ENCODE results near the gene STK24. TPM values are rescaled to one million over a fixed set of nuclear protein-coding genes. Genes with fewer than 3 reads are reported as not detected.

Gene STK24
- polyA plus RNA-seq, 1 experiment: 44.0 TPM

DNA sequence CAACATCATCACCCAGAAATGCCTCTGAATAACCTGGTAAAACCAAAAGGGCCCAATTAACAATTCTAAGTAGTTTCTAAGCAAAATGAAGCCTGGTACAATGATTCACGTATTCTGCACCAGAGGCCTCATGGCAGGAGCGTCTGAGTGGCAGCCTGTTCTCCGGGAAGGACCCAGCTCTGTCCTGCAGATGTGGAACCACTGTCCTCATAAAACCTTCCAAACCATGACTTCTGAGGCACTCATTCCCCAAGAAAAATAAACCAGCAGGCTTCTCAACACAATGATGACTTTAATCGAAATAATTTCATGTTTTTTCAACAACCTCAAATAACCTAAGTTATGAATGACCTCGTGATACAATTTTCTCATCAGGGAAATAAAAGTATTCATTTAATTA lies 89.9 kb downstream of the STK24 start:
- CTCF ChIA-PET: no interaction called here
- H3K27me3 ChIP-seq (ENCODE audit: control insufficient read depth, insufficient read depth, low read length): no peaks in the 10 kb centered on the region
- TF ChIP-seq, protein P1, sequence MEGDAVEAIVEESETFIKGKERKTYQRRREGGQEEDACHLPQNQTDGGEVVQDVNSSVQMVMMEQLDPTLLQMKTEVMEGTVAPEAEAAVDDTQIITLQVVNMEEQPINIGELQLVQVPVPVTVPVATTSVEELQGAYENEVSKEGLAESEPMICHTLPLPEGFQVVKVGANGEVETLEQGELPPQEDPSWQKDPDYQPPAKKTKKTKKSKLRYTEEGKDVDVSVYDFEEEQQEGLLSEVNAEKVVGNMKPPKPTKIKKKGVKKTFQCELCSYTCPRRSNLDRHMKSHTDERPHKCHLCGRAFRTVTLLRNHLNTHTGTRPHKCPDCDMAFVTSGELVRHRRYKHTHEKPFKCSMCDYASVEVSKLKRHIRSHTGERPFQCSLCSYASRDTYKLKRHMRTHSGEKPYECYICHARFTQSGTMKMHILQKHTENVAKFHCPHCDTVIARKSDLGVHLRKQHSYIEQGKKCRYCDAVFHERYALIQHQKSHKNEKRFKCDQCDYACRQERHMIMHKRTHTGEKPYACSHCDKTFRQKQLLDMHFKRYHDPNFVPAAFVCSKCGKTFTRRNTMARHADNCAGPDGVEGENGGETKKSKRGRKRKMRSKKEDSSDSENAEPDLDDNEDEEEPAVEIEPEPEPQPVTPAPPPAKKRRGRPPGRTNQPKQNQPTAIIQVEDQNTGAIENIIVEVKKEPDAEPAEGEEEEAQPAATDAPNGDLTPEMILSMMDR (IDR thresholded peaks at IDR 0.05; ENCODE audit: low read depth, low read length): no peak
- no peak overlapping the region for H3K4me3 ChIP-seq (ENCODE audit: low read depth, low read length)
- H3K27ac ChIP-seq (ENCODE audit: low read depth, low read length): no peak overlapping the region
- no peak for DNase-seq (ENCODE audit: low read depth, low spot score)
- POLR2A ChIA-PET: no interaction called here
- H3K9me3 ChIP-seq (ENCODE audit: control insufficient read depth, insufficient read depth, low read length): no peaks in the 10 kb centered on the region

DNA sequence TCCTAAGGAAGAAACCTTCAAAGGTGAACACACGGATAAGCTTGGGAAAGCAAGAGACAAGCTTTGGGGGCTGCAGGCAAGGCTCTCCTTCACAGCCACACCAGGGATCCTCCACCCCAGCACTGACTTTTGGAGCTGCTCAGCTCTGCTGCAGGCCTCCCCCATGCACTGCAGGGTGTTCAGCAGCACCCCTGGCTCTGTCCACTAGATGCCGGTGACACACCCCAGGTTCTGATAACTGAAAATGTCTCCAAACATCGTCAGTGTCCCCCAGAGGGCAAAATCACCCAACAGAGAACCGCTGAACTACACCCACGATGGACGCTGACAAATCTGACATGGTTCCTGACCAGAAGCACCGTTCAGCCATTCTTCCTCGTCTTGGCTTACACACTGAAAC lies 90.5 kb downstream of the STK24 start:
- no peaks in the 10 kb centered on the region for H3K27me3 ChIP-seq (ENCODE audit: control insufficient read depth, insufficient read depth, low read length)
- H3K9me3 ChIP-seq (ENCODE audit: control insufficient read depth, insufficient read depth, low read length): no peaks in the 10 kb centered on the region
- no peak overlapping the region for H3K4me3 ChIP-seq (ENCODE audit: low read depth, low read length)
- POLR2A ChIA-PET: no interaction called here
- CTCF ChIA-PET: no interaction called here
- no peak overlapping the region for H3K27ac ChIP-seq (ENCODE audit: low read depth, low read length)
- TF ChIP-seq, protein P1 (IDR thresholded peaks at IDR 0.05; ENCODE audit: low read depth, low read length): no peak
- no peak for DNase-seq (ENCODE audit: low read depth, low spot score)

DNA sequence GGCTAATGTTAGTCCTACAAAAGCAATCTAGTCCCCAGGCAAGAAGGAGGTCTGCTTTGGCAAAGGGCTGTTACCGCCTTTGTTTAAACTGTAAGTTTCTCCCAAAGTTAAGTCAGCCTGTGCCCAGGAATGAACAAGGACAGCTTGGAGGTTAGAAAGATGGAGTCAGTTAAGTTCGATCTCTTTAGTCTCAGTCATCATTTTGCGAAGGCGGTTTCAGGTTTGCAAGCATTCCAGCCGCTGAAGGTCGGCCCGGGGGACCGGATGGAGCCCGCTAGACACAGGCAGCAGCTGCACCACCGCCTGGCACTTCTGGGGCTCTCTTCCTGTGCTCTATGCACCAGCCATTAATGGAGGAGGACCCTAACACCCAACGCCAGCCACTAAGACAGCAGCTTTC lies 91.3 kb downstream of the STK24 start:
- Histone ChIP-seq H3K4me3 (ENCODE audit: low read depth, low read length) (no peak overlapping the region), H3K9me3 (ENCODE audit: control insufficient read depth, insufficient read depth, low read length) (no peaks in the 10 kb centered on the region), H3K27me3 (ENCODE audit: control insufficient read depth, insufficient read depth, low read length) (no peaks in the 10 kb centered on the region), H3K27ac (ENCODE audit: low read depth, low read length) (peak overlapping the region; percentile 92)
- ChIA-PET CTCF (interaction anchor here (0.8 to 2.3 kb wide), 5 partner anchors 19 to 188 kb away, joined by 3 to 10 read pairs (median 7); no protein-coding TSS in a partner anchor), POLR2A (interaction anchor here (0.6 to 1.0 kb wide), 2 partner anchors 22 to 92 kb away, joined by 3 to 5 read pairs; partner anchors contain the start of gene STK24)
- no peak for DNase-seq (ENCODE audit: low read depth, low spot score)
- TF ChIP-seq, protein P1 (IDR thresholded peaks at IDR 0.05; ENCODE audit: low read depth, low read length): no peak

DNA sequence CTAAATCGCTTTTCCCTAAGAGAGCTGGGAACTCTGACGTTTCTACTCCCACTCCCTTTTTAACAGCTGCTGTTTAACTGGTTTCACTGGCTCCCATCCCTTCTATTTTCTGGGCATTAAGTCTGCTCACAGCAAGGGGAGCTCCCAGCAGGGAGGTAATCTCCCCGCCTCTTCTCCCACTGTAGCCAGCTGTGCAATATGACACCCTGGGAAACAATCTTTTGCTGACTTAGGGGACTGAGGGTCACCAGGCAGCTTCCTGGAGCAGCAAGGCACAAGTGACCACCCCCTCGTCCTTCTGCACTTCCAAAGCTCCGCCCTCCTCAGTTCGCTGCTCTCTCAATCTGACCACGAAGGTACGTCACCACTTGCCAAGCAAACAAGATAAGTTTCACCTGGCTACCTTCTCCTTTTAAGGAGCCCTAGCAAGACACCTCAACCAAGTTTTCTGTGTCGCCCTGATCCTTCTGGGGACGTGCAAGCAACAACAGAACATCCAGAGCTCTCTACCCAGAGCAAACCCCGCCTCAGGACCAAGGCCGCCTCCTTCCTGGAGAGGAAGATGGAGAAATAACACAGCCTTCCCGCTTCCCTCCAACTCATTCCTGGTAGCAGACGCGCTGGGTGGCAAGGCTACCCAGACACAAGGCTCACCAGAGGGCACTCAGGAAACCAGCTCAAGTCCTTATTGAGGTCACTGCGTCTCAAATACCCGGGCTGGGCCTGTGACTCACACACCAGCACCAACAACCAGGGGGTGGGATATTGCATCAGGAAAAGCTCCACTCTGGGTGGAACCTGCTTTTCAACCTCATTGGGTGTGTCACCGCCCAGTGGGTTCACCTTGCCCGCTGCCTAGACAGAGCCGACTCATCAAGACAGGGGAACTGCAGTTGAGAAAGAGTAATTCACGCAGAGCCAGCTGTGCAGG lies 92.4 kb downstream of the STK24 start:
- Histone ChIP-seq H3K27ac (ENCODE audit: low read depth, low read length) (peak overlapping the region; percentile 92), H3K27me3 (ENCODE audit: control insufficient read depth, insufficient read depth, low read length) (no peaks in the 10 kb centered on the region), H3K4me3 (ENCODE audit: low read depth, low read length) (0 out of 2 replicates have a peak overlapping the region, but pooled peaks have one; percentile 17), H3K9me3 (ENCODE audit: control insufficient read depth, insufficient read depth, low read length) (no peaks in the 10 kb centered on the region)
- no peak for DNase-seq (ENCODE audit: low read depth, low spot score)
- POLR2A ChIA-PET: interaction anchor here (0.5 to 1.5 kb wide), 5 partner anchors 23 to 110 kb away, joined by 3 to 8 read pairs (median 5); partner anchors contain the start of gene STK24
- TF ChIP-seq, protein P1 (IDR thresholded peaks at IDR 0.05; ENCODE audit: low read depth, low read length): no peak
- CTCF ChIA-PET: interaction anchor here (0.6 to 2.3 kb wide), 7 partner anchors 18 to 200 kb away, joined by 3 to 10 read pairs (median 5); no protein-coding TSS in a partner anchor

All from AG04450 (cell line).